ENCODE data around the gene ALMS1.
"Not testable (repeated sequence)": the region's sequence is repeated elsewhere in the genome, so short reads cannot be mapped to it uniquely, and the experiment has no call there.

Gene ALMS1, protein sequence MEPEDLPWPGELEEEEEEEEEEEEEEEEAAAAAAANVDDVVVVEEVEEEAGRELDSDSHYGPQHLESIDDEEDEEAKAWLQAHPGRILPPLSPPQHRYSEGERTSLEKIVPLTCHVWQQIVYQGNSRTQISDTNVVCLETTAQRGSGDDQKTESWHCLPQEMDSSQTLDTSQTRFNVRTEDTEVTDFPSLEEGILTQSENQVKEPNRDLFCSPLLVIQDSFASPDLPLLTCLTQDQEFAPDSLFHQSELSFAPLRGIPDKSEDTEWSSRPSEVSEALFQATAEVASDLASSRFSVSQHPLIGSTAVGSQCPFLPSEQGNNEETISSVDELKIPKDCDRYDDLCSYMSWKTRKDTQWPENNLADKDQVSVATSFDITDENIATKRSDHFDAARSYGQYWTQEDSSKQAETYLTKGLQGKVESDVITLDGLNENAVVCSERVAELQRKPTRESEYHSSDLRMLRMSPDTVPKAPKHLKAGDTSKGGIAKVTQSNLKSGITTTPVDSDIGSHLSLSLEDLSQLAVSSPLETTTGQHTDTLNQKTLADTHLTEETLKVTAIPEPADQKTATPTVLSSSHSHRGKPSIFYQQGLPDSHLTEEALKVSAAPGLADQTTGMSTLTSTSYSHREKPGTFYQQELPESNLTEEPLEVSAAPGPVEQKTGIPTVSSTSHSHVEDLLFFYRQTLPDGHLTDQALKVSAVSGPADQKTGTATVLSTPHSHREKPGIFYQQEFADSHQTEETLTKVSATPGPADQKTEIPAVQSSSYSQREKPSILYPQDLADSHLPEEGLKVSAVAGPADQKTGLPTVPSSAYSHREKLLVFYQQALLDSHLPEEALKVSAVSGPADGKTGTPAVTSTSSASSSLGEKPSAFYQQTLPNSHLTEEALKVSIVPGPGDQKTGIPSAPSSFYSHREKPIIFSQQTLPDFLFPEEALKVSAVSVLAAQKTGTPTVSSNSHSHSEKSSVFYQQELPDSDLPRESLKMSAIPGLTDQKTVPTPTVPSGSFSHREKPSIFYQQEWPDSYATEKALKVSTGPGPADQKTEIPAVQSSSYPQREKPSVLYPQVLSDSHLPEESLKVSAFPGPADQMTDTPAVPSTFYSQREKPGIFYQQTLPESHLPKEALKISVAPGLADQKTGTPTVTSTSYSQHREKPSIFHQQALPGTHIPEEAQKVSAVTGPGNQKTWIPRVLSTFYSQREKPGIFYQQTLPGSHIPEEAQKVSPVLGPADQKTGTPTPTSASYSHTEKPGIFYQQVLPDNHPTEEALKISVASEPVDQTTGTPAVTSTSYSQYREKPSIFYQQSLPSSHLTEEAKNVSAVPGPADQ (N-terminal part only)

GRCh38 chr2:73385504-73386341, at the start of gene ALMS1:
Gene ALMS1, plus strand, starts transcription at chr2:73385836. Its CDS starts 33 bp downstream, at chr2:73385869.
- FAIRE-seq = no peak

DNA sequence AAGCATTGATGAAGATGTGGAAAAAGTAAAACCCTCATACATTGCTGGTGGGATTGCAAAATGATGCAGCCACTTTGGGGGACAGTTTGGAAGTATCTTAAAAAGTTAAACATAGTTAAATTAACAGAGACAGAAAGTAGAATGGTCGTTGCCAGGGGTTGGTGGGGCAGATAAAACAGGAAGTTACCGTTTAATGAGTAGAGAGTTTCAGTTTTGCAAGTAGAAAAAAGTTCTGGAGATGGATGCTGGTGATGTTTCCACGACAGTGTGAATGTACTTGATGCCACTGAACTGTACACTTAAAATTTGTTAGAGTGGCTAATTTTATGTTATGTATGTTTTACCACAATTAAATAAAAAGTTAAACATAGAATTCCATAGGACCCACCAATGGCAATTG, 47.8 kb upstream of the ALMS1 start:
- no peak for FAIRE-seq

- no peak for FAIRE-seq
These were observed 46.4 kb upstream of the ALMS1 start for GRCh38 chr2:73339201-73339600.

- no peak for FAIRE-seq
These were observed 44.6 kb upstream of the ALMS1 start for GRCh38 chr2:73341039-73341438.

- FAIRE-seq = no peak
These were observed 41.6 kb upstream of the ALMS1 start for GRCh38 chr2:73343992-73344391.

- FAIRE-seq = not testable (repeated sequence)
These were observed 40.9 kb upstream of the ALMS1 start for GRCh38 chr2:73344747-73345146.

- no peak for FAIRE-seq
These were observed 35.5 kb upstream of the ALMS1 start for GRCh38 chr2:73350035-73350691.

GRCh38 chr2:73356097-73356496, 29.5 kb upstream of the ALMS1 start:
- FAIRE-seq = no peak

DNA sequence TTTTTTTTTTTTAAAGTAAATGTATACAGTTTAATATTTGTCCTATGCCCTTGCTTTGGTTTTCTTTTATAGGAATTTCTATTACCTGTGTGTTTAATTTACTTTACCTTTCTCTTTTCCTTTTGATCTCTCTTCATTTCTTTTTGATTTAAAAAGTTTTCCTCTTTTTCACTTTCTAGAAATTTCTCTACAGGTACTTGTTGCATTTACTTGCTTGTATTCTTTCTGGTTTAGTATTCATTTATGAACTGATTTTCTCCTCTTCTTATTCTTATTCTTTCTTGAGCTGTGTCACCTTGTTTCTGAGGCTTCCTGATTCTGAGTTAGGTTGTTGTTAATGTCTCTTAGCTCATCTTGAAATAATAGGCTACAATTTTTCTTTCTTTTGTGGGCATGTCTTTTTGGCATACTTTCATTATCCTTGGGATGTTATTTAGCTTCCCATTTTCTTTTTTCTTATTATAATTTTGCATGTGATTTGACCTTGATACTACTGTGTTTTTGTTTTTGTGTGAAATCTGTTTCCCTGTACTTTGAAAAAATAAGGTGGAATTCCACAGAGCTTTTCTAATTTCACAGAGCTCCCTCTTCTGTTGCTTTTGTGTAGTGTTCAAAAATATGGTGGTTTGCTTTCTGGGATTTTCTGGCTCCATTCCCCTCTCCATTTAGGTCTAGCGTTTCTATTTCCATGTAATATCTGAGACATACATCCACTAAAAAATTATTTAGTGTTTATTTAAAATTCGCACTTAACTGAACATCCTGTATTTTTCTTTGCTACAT, 25.5 kb upstream of the ALMS1 start:
- FAIRE-seq = peak; percentile 94

- no peak for FAIRE-seq
These were observed 19.6 kb upstream of the ALMS1 start for GRCh38 chr2:73366060-73366459.

DNA sequence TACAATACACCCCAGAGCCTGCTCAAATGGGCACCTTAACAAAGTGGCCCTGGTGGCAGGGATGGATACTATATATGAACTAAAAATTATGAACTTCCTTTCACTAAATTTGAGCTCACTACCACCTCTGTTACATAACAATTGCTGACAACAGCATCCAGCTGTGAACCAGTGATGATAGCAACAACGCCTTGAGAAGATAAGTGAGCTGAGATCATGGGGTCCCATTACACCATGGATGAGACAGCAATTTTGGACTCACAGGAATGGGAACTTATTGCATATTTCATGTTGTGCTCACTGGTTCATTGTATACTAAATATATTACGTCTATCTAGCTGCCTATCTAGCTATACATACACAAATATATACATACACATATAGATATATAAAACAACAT, 16.9 kb upstream of the ALMS1 start:
- no peak for FAIRE-seq

- no peak for FAIRE-seq
These were observed 15.3 kb upstream of the ALMS1 start for GRCh38 chr2:73370348-73370747.

- FAIRE-seq = no peak
These were observed 12.3 kb upstream of the ALMS1 start for GRCh38 chr2:73373344-73373743.

- no peak for FAIRE-seq
These were observed 11.4 kb upstream of the ALMS1 start for GRCh38 chr2:73374269-73374668.

DNA sequence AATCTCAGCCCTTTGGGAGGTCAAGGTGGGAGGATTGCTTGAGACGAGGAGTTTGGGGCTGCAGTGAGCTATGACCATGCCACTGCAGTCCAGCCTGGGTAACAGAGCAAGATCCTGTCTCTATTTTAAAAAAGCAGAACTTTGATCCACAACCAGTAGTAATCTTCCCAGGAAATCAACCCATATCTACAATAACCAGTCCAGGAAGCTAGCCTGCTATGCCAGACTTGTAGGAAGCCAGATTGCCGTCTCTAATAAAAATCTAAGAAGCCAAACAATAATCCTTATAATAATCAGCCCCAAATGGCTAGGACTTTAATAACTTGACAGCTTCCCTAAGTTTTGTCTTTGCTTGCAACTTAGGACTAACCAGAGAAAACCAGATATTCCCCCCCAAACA, 9.0 kb upstream of the ALMS1 start:
- no peak for FAIRE-seq

GRCh38 chr2:73383036-73383435, 2.6 kb upstream of the ALMS1 start:
- FAIRE-seq = no peak

GRCh38 chr2:73385123-73385503, 523 bp upstream of the ALMS1 start:
- FAIRE-seq = no peak

GRCh38 chr2:73386342-73386868, 769 bp downstream of the ALMS1 start:
- FAIRE-seq = no peak

DNA sequence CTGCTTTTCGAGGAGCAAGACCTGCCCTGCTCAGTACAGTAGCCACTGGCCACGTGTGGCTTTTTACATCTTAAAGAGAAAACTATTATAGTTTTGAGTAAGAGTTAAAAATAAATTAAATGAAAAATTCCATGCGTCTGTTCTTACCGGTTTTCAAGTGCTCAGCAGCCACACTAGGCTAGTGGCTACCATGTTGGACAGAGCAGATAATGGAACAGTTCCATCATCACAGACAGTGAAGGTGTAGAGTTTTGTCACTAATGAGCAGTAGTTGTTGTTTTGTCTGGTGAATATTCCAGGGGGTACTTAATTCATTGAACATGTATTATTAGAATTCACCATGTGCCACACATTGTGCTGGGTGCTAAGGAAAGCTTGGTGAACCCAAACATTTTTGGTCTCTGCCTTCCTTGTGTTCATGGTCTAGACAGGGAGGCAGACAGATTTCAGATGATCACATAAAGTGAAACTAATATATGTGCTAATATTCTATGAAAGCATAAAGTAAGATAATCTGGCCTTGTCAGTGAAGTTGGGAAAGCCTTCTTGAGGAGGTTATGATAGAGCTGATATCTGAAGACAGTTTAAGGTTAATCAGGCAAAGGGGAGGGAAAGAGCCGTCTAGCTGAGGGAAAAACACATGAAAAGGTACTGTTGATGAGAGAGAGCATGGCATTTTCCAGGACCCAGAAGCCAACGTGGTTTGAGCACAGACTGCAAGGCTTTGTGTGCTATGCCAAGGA, 1.4 kb downstream of the ALMS1 start:
- FAIRE-seq = no peak

Measured in TTC549 (cell line).